Parathyroid adenoma (tissue), 2 donors: ENCODE data around the gene MBL2.
A peak's percentile ranks its signal among the peaks of the same experiment; 100 is the strongest.

Source experiments
- H2AFZ ChIP-seq: fragments of 300-600 bp; sonication (generic); one replicate; pipeline ENCODE4 v1.7.0; 2017; ENCODE audit warnings: antibody characterized with exemption, mild to moderate bottlenecking
- H3K27ac ChIP-seq: fragments of 300-600 bp; sonication (generic); one replicate; pipeline ENCODE4 v1.7.0; 2017
- H3K27me3 ChIP-seq: fragments of 300-600 bp; sonication (generic); one replicate; pipeline ENCODE4 v1.7.0; 2017; ENCODE audit warnings: low read length; ENCODE audit not compliant: control insufficient read depth, insufficient read depth
- H3K36me3 ChIP-seq: fragments of 300-600 bp; sonication (generic); one replicate; pipeline ENCODE4 v1.7.0; 2017; ENCODE audit warnings: low read length; ENCODE audit not compliant: control insufficient read depth, insufficient read depth
- H3K4me1 ChIP-seq: fragments of 300-600 bp; sonication (generic); one replicate; pipeline ENCODE4 v1.7.0; 2017; ENCODE audit warnings: control low read depth
- H3K4me2 ChIP-seq: fragments of 300-600 bp; sonication (generic); one replicate; pipeline ENCODE4 v1.7.0; 2017; ENCODE audit warnings: low read length
- H3K4me3 ChIP-seq: fragments of 300-600 bp; sonication (generic); one replicate; pipeline ENCODE4 v1.7.0; 2017; ENCODE audit warnings: low read depth, low read length
- H3K79me2 ChIP-seq: fragments of 300-600 bp; sonication (generic); one replicate; pipeline ENCODE4 v1.7.0; 2017; ENCODE audit warnings: control low read depth
- H3K9ac ChIP-seq: fragments of 300-600 bp; sonication (generic); one replicate; pipeline ENCODE4 v1.7.0; 2017; ENCODE audit warnings: mild to moderate bottlenecking
- H3K9me3 ChIP-seq: fragments of 300-600 bp; sonication (generic); one replicate; pipeline ENCODE4 v1.7.0; 2017; ENCODE audit warnings: low read length; ENCODE audit not compliant: control insufficient read depth
- CTCF ChIP-seq: fragments of 300-600 bp; sonication (generic); IDR thresholded peaks from one replicate; pipeline ENCODE4 v1.7.0; 2017; ENCODE audit warnings: antibody characterized with exemption, mild to moderate bottlenecking
- donor health status: primary hyperparathyroidism.

MBL2 gene

GRCh38 chr10:52729271-52730104 is 43.1 kb downstream of the MBL2 start:
- Histone ChIP-seq H3K27me3 (no peaks in the 10 kb centered on the region), H3K36me3 (no peaks in the 10 kb centered on the region), H3K27ac (no peak overlapping the region), H3K9me3 (no peaks in the 10 kb centered on the region), H3K4me1 (no peaks in the 10 kb centered on the region), H3K4me2 (no peak overlapping the region), H3K9ac (no peak overlapping the region), H3K4me3 (no peak overlapping the region), H3K79me2 (no peaks in the 10 kb centered on the region), H2AFZ (no peak overlapping the region)
- peak; percentile 44 for TF ChIP-seq CTCF

GRCh38 chr10:52720018-52720417 is 52.6 kb downstream of the MBL2 start:
- H2AFZ ChIP-seq, result no peak overlapping the region
- no peaks in the 10 kb centered on the region for H3K79me2 ChIP-seq
- no peak overlapping the region for H3K9ac ChIP-seq
- no peaks in the 10 kb centered on the region for H3K4me1 ChIP-seq
- H3K36me3 ChIP-seq, result no peaks in the 10 kb centered on the region
- H3K27me3 ChIP-seq, result no peaks in the 10 kb centered on the region
- no peak overlapping the region for H3K27ac ChIP-seq
- TF ChIP-seq CTCF, result no peak
- H3K4me2 ChIP-seq, result no peak overlapping the region
- no peaks in the 10 kb centered on the region for H3K9me3 ChIP-seq
- H3K4me3 ChIP-seq, result no peak overlapping the region
